ENCODE data around the gene EXOC3.

GRCh38 chr5:454936-455335 lies 12.0 kb downstream of the EXOC3 start:
- TF ChIP-seq CTCF (IDR thresholded peaks at IDR 0.05; ENCODE audit: low read depth, low read length) (no peak), EZH2phosphoT487 (IDR thresholded peaks at IDR 0.05; ENCODE audit: low read depth) (no peak)
